Fibroblast of the aortic adventitia (primary cell): ENCODE data around the gene TBC1D22A. TPM values are rescaled to one million over a fixed set of nuclear protein-coding genes. Genes with fewer than 3 reads are reported as not detected.

Experiments used
- DNase-seq: peaks from one replicate; pipeline ENCODE4 v3.0.0-alpha.2; 2010; ENCODE audit warnings: low read depth
- H3K4me3 ChIP-seq: 2 replicates; pipeline ENCODE4 v1.5.1; 2011; ENCODE audit warnings: low read depth, mild to moderate bottlenecking, control low read depth, low read length, moderate library complexity
- CTCF ChIP-seq: IDR thresholded peaks from 2 replicates; pipeline ENCODE4 v1.5.1; 2011; ENCODE audit warnings: mild to moderate bottlenecking, low read length, control low read depth, inconsistent platforms; ENCODE audit not compliant: insufficient read depth
- total RNA-seq: library from RNA; depleted of rRNA; stranded (reverse); fragments of >200 nt; gene quantifications from 2 replicates; pipeline ENCODE4 v1.2.3, GENCODE V29; 2012; ENCODE audit warnings: low replicate concordance

TBC1D22A gene
- total RNA-seq, 1 donor: 13.8 TPM

- DNase-seq: no peak
- no peak overlapping the region for H3K4me3 ChIP-seq
- TF ChIP-seq CTCF: no peak
Measured at GRCh38 chr22:46767249-46767985, 5.0 kb downstream of the TBC1D22A start.

- DNase-seq: no peak
- no peak for TF ChIP-seq CTCF
- H3K4me3 ChIP-seq: no peak overlapping the region
Measured at GRCh38 chr22:46769191-46769675, 6.8 kb downstream of the TBC1D22A start.

- DNase-seq: no peak
- no peak overlapping the region for H3K4me3 ChIP-seq
- no peak for TF ChIP-seq CTCF
Measured at GRCh38 chr22:46769706-46770105, 7.3 kb downstream of the TBC1D22A start.

- no peak for DNase-seq
- TF ChIP-seq CTCF: no peak
- no peak overlapping the region for H3K4me3 ChIP-seq
Measured at GRCh38 chr22:46770151-46770641, 7.7 kb downstream of the TBC1D22A start.

- no peak for TF ChIP-seq CTCF
- no peak overlapping the region for H3K4me3 ChIP-seq
- DNase-seq: no peak
Measured at GRCh38 chr22:46770726-46771125, 8.3 kb downstream of the TBC1D22A start.

GRCh38 chr22:46773076-46773475 lies 10.6 kb downstream of the TBC1D22A start:
- no peak overlapping the region for H3K4me3 ChIP-seq
- TF ChIP-seq CTCF: no peak
- no peak for DNase-seq
